Activated naive CD4-positive, alpha-beta T cell treated with anti-CD3 and anti-CD28 coated beads, Interleukin-2, amount 10 ng/mL, durations not matched to agents 7 days and 5 days (primary cell): Measurements from ENCODE around the gene P2RX3.

Experiments
- CTCF ChIA-PET: fragments of 350-600 bp; sonication (Branson Sonifier 250); formaldehyde crosslinking; loops from one replicate; lab custom pipeline; 2021; ENCODE audit warnings: antibody characterized with exemption; lab: Charles Lee
- DNase-seq: peaks from one replicate; pipeline ENCODE4 v3.0.0-alpha.2; 2020
- H3K27ac Mint-ChIP-seq: one replicate; pipeline ENCODE4 v1.8.0; 2021; ENCODE audit warnings: mild to moderate bottlenecking, moderate library complexity, mixed read lengths
- H3K27me3 Mint-ChIP-seq: one replicate; pipeline ENCODE4 v1.8.0; 2021; ENCODE audit warnings: mild to moderate bottlenecking, mixed read lengths
- H3K36me3 Mint-ChIP-seq: one replicate; pipeline ENCODE4 v1.8.0; 2021; ENCODE audit warnings: mixed read lengths
- H3K4me1 Mint-ChIP-seq: one replicate; pipeline ENCODE4 v1.8.0; 2021; ENCODE audit warnings: mixed read lengths
- H3K4me3 Mint-ChIP-seq: one replicate; pipeline ENCODE4 v1.8.0; 2021; ENCODE audit warnings: mild to moderate bottlenecking, moderate library complexity, mixed read lengths
- H3K9me3 Mint-ChIP-seq: one replicate; pipeline ENCODE4 v1.8.0; 2021; ENCODE audit warnings: mixed read lengths

P2RX3 gene

DNA sequence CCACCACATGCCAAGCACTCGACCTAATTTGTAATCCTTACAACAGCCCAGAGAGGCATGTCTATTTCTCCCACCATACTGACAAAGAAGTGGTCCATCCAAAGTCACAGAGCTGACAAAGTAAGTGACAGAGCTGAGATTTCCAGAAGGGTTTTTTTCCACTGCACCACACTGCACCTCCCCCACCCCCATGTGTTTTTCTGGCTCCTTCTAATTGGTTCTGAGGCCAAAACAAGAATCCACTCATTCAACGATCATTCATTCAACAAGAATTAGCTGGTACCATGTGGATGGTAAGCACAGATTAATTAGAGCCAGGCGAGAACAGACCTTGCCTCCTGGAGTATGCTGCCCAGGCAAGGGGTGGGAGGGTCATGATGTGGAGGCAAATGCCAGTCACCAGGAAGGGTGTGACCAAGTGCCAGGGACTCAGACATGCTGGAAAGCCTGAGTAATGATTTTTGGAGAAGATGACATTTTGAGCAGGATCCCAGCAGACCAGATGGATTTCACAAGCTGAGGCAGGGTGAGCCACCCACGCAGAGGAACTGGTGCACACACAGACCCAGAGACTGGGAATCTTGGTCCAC is 67.2 kb downstream of the P2RX3 start:
- no peaks in the 10 kb centered on the region for H3K9me3 Mint-ChIP-seq
- H3K36me3 Mint-ChIP-seq: peaks cover 41% of the 10 kb centered on the region
- CTCF ChIA-PET: no interaction called here
- H3K4me3 Mint-ChIP-seq: no peak overlapping the region
- H3K27me3 Mint-ChIP-seq: no peaks in the 10 kb centered on the region
- H3K27ac Mint-ChIP-seq: peak overlapping the region; percentile 7
- DNase-seq: no peak
- H3K4me1 Mint-ChIP-seq: peaks cover 23% of the 10 kb centered on the region

DNA sequence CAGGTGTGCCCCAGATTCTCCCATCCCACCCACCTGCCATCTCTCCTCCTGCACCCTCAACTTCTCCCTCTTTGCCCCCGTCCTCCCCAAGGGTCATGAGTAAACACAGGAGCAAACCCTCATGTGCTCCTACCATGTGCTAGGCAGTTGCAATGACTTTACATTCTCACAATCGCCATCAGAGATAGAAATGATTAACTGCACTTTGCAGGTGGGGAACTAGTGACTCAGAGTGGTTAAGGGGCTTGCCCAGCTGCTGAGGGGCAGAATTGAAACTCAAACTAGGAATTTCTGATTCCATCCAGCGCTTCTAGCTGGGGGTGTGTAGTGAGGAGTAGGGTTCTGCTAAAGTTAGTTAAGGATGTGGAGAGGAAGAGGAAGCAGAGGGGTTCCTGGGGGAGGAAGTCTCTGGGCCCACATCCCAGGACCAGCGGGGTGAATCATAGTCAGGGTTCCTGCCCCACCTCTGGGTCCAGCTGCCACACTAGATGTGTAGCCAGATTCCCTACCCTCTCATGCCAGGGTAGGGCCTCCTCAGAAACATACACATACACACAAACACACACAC is 68.3 kb downstream of the P2RX3 start:
- no peak for DNase-seq
- Mint-ChIP-seq H3K27ac (peak overlapping the region; percentile 56), H3K4me1 (peaks cover 23% of the 10 kb centered on the region), H3K9me3 (no peaks in the 10 kb centered on the region), H3K4me3 (no peak overlapping the region), H3K36me3 (peaks cover 46% of the 10 kb centered on the region), H3K27me3 (no peaks in the 10 kb centered on the region)
- CTCF ChIA-PET: interaction anchor here (0.7 to 1.2 kb wide), 2 partner anchors 33 to 51 kb away, joined by 3 read pairs; no protein-coding TSS in a partner anchor

DNA sequence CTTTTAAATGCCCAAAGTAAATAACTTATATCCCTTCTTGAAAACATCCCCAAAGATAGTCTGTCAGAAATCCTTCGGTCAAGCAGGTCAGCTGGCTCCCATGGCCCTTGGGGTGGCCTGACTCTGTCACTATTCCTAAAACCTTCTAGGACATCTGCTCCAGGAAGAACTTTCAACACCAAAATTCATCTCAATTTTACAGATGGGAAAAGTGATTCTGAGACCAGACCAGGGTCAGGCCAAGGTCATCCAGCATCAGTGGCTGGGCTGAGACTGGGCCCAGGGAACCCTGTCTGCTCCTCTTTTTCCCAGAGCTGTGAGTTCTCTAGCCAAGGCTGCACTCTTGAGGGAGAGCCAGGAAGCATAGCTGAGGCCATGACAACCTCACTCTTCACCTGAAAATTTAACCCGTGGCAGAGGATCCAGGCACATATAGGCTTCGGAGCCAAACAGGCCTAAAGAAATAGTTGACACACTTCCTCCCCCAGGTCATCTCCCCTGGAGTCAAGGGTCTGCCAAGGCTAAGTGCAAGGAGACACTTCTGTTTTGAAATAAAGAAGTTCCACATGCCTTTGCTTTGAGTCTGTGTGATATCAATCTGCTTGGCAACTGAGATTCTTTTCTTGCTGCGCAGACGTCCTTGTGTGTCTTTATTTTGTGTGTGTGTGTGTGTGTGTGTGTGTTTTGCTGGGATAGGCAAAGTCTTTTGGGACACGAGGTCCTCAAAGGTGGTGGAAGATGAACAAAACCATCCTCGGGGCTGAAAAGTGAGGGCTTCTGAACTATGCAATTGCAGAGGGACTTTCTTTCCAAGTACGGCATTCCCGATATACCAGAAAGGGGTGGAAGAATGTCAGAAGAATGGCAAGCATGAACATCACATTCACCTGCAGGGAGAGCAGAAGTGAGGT is 69.1 kb downstream of the P2RX3 start:
- CTCF ChIA-PET: interaction anchor here (0.7 to 1.2 kb wide), 3 partner anchors 33 to 58 kb away, joined by 3 read pairs; no protein-coding TSS in a partner anchor
- no peak overlapping the region for H3K4me3 Mint-ChIP-seq
- H3K36me3 Mint-ChIP-seq: peaks cover 47% of the 10 kb centered on the region
- no peaks in the 10 kb centered on the region for H3K9me3 Mint-ChIP-seq
- no peak for DNase-seq
- H3K4me1 Mint-ChIP-seq: peaks cover 23% of the 10 kb centered on the region
- peak overlapping the region; percentile 56 for H3K27ac Mint-ChIP-seq
- no peaks in the 10 kb centered on the region for H3K27me3 Mint-ChIP-seq

DNA sequence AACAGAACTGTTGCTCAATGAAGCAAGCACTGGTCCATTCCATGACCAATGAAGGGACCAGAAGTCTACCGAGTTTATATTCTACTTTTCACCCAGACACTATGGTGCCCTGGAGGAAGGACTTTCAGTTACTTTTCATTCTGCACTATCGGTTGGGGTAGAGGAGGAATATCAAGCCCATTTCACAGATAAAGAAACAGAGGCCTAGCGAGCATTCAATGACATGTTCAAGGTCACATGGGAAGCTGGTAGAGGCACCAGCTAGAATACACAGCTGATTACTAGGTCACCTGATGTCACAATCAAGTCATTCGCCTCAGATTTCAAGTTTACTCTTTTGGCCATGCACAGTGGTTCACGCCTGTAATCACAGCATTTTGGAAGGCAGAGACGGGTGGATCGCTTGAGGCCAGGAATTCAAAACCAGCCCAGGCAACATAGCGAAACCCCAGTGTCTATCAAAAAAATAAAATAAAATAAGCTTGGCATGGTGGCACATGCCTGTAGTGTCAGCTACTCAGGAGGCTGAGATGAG is 69.9 kb downstream of the P2RX3 start:
- Mint-ChIP-seq H3K27ac (peak overlapping the region; percentile 12), H3K27me3 (no peaks in the 10 kb centered on the region), H3K4me1 (peaks cover 23% of the 10 kb centered on the region), H3K9me3 (no peaks in the 10 kb centered on the region), H3K36me3 (peaks cover 47% of the 10 kb centered on the region), H3K4me3 (no peak overlapping the region)
- DNase-seq: no peak
- CTCF ChIA-PET: interaction anchor here (1.1 kb wide), 1 partner anchor 59 kb away, joined by 3 read pairs; no protein-coding TSS in a partner anchor

DNA sequence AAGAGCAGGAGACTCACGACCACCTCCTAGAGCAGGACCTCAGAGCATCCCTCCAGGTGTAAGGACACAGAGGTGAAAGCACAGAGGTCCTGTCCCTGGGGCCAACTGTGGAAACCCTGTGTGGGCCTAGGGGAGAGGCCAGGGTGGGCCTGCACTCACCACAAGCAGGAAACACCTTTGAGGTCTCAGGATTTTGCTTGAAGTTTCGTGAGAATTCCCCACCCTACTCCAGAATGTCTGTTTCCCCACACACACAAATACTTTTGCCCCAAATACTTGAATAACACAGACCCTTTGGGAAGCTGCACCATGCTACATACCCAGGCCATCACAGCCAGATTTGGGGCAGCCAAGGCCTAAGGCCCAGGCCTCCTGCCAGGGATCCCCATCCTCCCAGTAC is 70.6 kb downstream of the P2RX3 start:
- Mint-ChIP-seq H3K27me3 (no peaks in the 10 kb centered on the region), H3K27ac (no peak overlapping the region), H3K4me3 (no peak overlapping the region), H3K4me1 (peaks cover 26% of the 10 kb centered on the region), H3K36me3 (peaks cover 54% of the 10 kb centered on the region), H3K9me3 (no peaks in the 10 kb centered on the region)
- CTCF ChIA-PET: interaction anchor here (0.9 to 1.1 kb wide), 2 partner anchors 51 to 60 kb away, joined by 3 read pairs; no protein-coding TSS in a partner anchor
- DNase-seq: no peak

DNA sequence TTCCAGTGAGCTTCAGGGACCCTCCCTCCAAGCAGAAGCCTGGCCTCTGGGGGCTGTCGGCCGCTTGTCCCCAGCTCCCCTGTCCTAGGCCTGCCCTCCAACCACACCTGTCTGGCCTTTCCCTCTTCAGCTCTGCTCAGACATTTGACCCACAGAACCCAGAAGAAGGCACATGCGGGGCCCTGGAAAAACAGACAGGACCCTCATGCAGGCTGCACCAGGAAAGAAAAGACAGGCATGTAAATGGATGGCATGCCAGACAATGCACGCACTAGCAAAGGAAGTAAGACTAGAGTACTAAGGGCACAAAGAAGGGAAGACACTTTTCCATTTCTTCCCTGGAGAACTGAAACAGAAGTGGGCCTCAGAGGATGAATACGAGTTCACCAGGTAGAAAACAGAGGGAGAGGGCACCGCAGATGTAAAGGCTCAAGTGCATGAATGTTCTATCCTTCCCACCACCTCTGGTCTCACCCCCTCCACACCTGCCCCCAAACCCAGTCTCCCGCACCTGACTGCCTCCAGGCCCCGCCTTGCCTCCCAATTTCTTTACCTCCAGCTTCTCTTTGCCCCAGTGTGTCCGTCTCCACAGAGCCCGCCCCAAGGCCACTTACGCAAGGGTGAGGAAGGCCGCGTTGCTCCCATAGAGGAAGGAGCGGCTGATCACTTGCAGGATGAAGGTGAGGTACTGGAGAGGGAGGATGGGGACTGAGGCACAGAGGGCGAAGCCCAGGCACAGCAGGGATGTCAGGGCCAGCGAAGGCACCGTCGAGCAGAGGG is 71.4 kb downstream of the P2RX3 start:
- CTCF ChIA-PET: interaction anchor here (0.9 kb wide), 1 partner anchor 50 kb away, joined by 3 read pairs; no protein-coding TSS in a partner anchor
- H3K27me3 Mint-ChIP-seq: no peaks in the 10 kb centered on the region
- H3K4me3 Mint-ChIP-seq: no peak overlapping the region

DNA sequence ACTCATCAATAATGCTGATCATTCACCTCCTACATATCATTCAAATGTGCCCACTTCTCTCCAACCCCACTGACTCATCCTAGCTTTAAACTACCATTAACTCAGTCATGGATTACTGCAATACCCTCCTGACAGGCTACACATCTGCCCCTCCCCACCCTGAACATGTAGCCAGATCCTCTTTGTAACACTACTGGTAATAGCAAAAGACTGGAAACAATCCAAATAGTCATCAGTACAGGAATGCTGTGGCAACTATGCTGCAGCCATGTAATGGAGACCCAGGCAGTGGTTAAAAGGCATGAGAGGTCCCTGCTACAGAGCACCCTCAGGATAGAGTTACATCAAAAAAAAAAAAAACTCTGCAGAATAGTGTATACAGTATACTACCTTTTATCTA is 72.1 kb downstream of the P2RX3 start:
- no peaks in the 10 kb centered on the region for H3K9me3 Mint-ChIP-seq
- H3K4me3 Mint-ChIP-seq: no peak overlapping the region
- no peaks in the 10 kb centered on the region for H3K27me3 Mint-ChIP-seq
- CTCF ChIA-PET: no interaction called here
- H3K27ac Mint-ChIP-seq: peak overlapping the region; percentile 1
- peaks cover 31% of the 10 kb centered on the region for H3K4me1 Mint-ChIP-seq
- DNase-seq: no peak
- peaks cover 62% of the 10 kb centered on the region for H3K36me3 Mint-ChIP-seq

More for the DNA sequence above, 71.4 kb downstream of the P2RX3 start:
- peaks cover 59% of the 10 kb centered on the region for H3K36me3 Mint-ChIP-seq
- H3K9me3 Mint-ChIP-seq: no peaks in the 10 kb centered on the region
- peak overlapping the region; percentile 21 for H3K27ac Mint-ChIP-seq
- H3K4me1 Mint-ChIP-seq: peaks cover 27% of the 10 kb centered on the region
- DNase-seq: no peak

DNA sequence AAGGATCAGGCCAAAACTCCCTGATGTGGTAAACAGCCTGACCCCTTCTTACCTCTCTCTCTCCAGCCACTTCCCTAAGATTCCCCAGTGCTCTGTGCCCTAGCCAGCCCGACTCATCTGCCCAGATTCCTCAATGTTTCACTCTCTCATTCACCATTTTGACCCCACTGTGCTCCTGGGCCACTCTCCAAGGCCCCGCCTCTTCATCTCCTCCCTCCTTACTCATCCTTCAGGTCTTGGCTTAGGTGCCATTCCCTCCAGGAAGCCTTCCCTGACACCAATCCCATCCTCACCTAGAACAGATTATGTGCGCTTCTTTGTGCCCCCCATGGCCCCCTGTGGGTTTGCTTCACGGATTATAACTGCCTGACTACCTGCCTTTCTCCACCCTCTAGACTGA is 75.5 kb downstream of the P2RX3 start:
- DNase-seq: no peak
- peaks cover 9% of the 10 kb centered on the region for H3K4me1 Mint-ChIP-seq
- peak overlapping the region; percentile 46 for H3K27ac Mint-ChIP-seq
- no peaks in the 10 kb centered on the region for H3K9me3 Mint-ChIP-seq
- H3K4me3 Mint-ChIP-seq: no peak overlapping the region
- CTCF ChIA-PET: no interaction called here
- no peaks in the 10 kb centered on the region for H3K27me3 Mint-ChIP-seq
- H3K36me3 Mint-ChIP-seq: peaks cover 59% of the 10 kb centered on the region

DNA sequence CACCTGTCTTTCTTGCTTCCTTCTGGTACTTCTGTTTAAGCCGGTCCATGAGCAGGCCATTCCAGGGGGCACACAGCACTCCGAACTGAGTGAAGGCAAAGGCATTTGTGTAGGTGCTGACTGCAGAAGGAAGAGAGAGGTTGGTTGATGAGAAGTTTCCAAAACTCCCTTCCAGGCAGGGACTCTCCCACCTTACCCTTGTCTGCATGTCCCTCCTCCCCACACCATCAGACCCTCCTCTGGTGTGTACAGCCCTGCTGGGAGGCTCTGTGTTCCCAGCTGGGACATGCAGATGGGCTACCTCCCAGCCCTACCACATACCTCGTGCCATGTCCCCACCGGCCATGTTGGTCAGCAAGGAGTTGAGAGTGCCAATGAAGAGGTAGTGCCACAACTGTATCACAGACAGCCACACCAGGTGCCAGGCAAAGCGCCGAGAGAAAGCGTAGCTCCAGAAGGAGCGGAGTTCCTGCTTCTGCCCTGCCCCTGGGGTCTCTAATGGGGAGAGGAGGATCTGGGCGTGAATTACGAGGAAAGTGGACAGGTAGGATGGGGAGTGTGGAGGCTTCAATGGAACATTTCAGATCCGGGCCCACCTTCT is 76.6 kb downstream of the P2RX3 start:
- Mint-ChIP-seq H3K4me1 (peaks cover 11% of the 10 kb centered on the region), H3K36me3 (peaks cover 61% of the 10 kb centered on the region), H3K4me3 (no peak overlapping the region), H3K9me3 (no peaks in the 10 kb centered on the region), H3K27me3 (no peaks in the 10 kb centered on the region), H3K27ac (peak overlapping the region; percentile 63)
- CTCF ChIA-PET: no interaction called here
- DNase-seq: no peak

DNA sequence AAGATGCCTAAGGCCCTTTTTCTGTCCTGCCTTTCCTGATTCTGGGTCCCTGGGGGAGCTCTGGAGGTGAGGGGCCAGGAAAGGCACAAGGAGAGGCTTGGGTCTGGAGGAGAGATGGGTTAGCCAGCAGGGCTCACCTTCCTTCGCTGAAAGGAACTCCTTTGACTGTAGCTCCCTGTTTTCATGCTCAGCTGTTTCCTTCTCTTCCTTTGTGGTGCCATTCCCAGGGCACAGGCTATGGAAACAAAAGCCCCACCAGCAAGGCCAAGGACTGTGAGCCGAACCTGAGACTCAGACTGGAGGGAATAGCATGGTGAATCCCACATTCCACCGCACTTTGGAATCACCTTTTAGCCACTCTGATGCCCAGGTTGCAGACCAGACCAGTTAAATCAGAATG is 78.3 kb downstream of the P2RX3 start:
- CTCF ChIA-PET: interaction anchor here (2.4 kb wide), 1 partner anchor 42 kb away, joined by 6 read pairs; no protein-coding TSS in a partner anchor
- Mint-ChIP-seq H3K4me3 (no peak overlapping the region), H3K9me3 (no peaks in the 10 kb centered on the region), H3K27me3 (no peaks in the 10 kb centered on the region), H3K27ac (no peak overlapping the region), H3K36me3 (peaks cover 64% of the 10 kb centered on the region), H3K4me1 (peaks cover 18% of the 10 kb centered on the region)
- no peak for DNase-seq

DNA sequence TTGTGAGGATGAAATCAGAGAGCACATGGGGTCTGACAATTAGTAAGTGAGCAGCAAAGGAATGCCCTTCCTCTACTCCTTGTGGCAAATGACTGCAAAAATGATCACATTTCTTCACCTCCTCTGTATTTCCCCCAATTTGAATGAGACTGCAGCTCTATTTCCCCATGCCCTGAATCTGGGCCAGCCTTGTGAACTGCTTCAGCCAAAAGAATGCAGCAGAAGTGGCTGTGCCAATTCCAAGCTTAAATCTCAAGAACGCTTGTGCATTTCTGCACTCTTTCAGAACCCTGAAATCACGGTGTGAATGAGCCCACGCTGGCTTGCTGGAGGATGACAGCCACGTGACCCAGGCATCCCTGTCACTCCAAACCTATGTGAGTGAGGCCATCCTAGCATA is 78.9 kb downstream of the P2RX3 start:
- H3K4me3 Mint-ChIP-seq: no peak overlapping the region
- no peak overlapping the region for H3K27ac Mint-ChIP-seq
- H3K36me3 Mint-ChIP-seq: peaks cover 69% of the 10 kb centered on the region
- H3K27me3 Mint-ChIP-seq: no peaks in the 10 kb centered on the region
- DNase-seq: no peak
- CTCF ChIA-PET: interaction anchor here (2.4 kb wide), 1 partner anchor 41 kb away, joined by 6 read pairs; no protein-coding TSS in a partner anchor
- H3K9me3 Mint-ChIP-seq: no peaks in the 10 kb centered on the region
- H3K4me1 Mint-ChIP-seq: peaks cover 23% of the 10 kb centered on the region

DNA sequence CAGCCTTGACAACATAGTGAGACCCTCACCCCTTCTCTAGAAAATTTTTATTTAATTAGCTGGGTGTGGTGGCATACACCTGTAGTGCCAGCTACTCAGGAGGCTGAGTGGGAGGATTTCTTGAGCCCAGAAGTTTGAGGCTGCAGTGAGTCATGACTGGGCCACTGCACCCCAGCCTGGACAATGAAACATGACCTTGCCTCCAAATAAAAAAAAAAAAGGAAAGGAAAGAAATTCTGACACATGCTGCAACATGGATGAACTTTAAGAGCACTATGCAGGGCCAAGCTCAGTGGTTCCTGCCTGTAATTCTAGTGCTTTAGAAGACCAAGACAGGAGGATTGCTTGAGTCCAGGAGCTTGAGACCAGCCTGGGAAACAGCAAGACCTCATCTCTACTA is 80.0 kb downstream of the P2RX3 start:
- Mint-ChIP-seq H3K4me1 (peaks cover 34% of the 10 kb centered on the region), H3K4me3 (no peak overlapping the region), H3K27ac (no peak overlapping the region), H3K36me3 (peaks cover 77% of the 10 kb centered on the region), H3K27me3 (no peaks in the 10 kb centered on the region), H3K9me3 (no peaks in the 10 kb centered on the region)
- no peak for DNase-seq
- CTCF ChIA-PET: interaction anchor here (1.0 to 2.4 kb wide), 2 partner anchors 40 to 75 kb away, joined by 5 to 6 read pairs; no protein-coding TSS in a partner anchor

DNA sequence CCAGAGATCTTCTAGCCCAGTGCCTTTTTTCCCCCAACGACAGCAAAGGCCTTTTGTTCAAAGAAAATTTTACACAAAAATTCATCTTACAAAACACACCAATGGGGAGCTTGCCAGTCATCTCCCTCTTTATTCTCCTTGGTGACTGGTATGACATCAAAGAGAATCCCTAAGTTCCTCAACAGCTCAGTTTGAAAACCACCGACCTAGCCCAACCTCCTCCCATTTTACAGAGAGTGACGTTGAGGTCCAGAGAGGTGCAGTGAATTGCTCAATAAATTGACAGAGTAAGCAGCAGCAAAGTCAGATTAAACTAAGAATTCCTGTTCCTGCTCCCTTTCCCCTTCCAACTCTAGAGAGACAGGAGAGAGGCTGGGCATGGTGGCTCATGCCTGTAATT is 81.0 kb downstream of the P2RX3 start:
- no peaks in the 10 kb centered on the region for H3K9me3 Mint-ChIP-seq
- H3K36me3 Mint-ChIP-seq: peaks cover 76% of the 10 kb centered on the region
- no peak overlapping the region for H3K4me3 Mint-ChIP-seq
- CTCF ChIA-PET: interaction anchor here (0.6 kb wide), 1 partner anchor 26 kb away, joined by 3 read pairs; no protein-coding TSS in a partner anchor
- peaks cover 39% of the 10 kb centered on the region for H3K4me1 Mint-ChIP-seq
- DNase-seq: no peak
- no peak overlapping the region for H3K27ac Mint-ChIP-seq
- no peaks in the 10 kb centered on the region for H3K27me3 Mint-ChIP-seq
